Bronchial epithelial cell (primary cell): Measurements from ENCODE around the gene MRE11. TPM values are rescaled to one million over a fixed set of nuclear protein-coding genes. Genes with fewer than 3 reads are reported as not detected.
"Not testable (repeated sequence)": the region's sequence is repeated elsewhere in the genome, so short reads cannot be mapped to it uniquely, and the experiment has no call there.

ENCODE experiments used
- DNase-seq: peaks from one replicate; pipeline ENCODE4 v3.0.0-alpha.2; 2010; ENCODE audit warnings: low read depth
- FAIRE-seq: peaks from 2 replicates; lab custom pipeline; 2011; peaks lifted over from hg19 to GRCh38; lab: Jason Lieb, UNC
- H3K27me3 ChIP-seq: 2 replicates; pipeline ENCODE4 v1.5.1; 2011; ENCODE audit warnings: low read length; ENCODE audit not compliant: control insufficient read depth, insufficient read depth
- H3K36me3 ChIP-seq: 2 replicates; pipeline ENCODE4 v1.5.1; 2011; ENCODE audit warnings: low read length; ENCODE audit not compliant: control insufficient read depth, insufficient read depth
- H3K4me3 ChIP-seq: 2 replicates; pipeline ENCODE4 v1.5.1; 2011; ENCODE audit warnings: mild to moderate bottlenecking, low read depth, low read length, control low read depth
- CTCF ChIP-seq: IDR thresholded peaks from 2 replicates; pipeline ENCODE4 v1.5.1; 2011; ENCODE audit warnings: mild to moderate bottlenecking, moderate library complexity, low read length, control low read depth, inconsistent platforms; ENCODE audit not compliant: insufficient read depth, severe bottlenecking
- total RNA-seq: library from RNA; depleted of rRNA; stranded (reverse); fragments of >200 nt; gene quantifications from 2 replicates; pipeline ENCODE4 v1.2.1, GENCODE V29; 2014

Gene MRE11
- total RNA-seq, 1 donor from 2014 or later: 9.7 TPM

GRCh38 chr11:94513091-94513490, 19.4 kb upstream of the MRE11 start:
- no peak for FAIRE-seq
- Histone ChIP-seq H3K4me3 (no peak overlapping the region), H3K27me3 (no peaks in the 10 kb centered on the region), H3K36me3 (no peaks in the 10 kb centered on the region)
- peak; percentile 77 for DNase-seq
- TF ChIP-seq CTCF: no peak

GRCh38 chr11:94511932-94512781, 18.5 kb upstream of the MRE11 start, which contains the start of gene C11orf97:
Gene C11orf97 (plus strand): TSS chr11:94512461. CDS start chr11:94512529, 68 bp downstream.
- DNase-seq (no peak), FAIRE-seq (no peak)
- H3K36me3 ChIP-seq: no peaks in the 10 kb centered on the region
- H3K27me3 ChIP-seq: no peaks in the 10 kb centered on the region
- peak within 1 kb of the TSS; percentile 37 for H3K4me3 ChIP-seq
- TF ChIP-seq CTCF: no peak

DNA sequence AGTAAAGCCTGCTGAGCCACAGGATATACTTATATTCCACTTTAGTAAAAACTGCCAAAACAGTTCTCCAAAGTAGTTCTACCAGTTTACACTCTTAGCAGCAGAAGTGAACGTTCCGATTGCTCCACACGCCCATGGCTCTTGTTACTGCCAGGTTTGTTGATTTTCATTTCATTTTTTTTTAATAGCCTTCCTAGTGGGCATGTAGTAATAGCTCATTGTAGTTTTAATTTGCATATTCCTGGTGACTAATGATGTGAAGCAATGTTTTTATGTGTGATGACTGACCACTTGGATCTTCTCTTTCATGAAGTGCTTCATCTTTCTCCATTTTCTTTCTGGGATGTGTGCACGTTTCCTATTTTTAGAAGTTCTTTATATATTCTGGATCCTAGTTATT, 13.8 kb upstream of the MRE11 start:
- TF ChIP-seq CTCF: no peak
- DNase-seq: peak; percentile 83
- Histone ChIP-seq H3K27me3 (no peaks in the 10 kb centered on the region), H3K36me3 (no peaks in the 10 kb centered on the region), H3K4me3 (no peak overlapping the region)
- no peak for FAIRE-seq

- H3K36me3 ChIP-seq, DNase-seq, FAIRE-seq, H3K27me3 ChIP-seq, H3K4me3 ChIP-seq: not testable (repeated sequence)
Measured at GRCh38 chr11:94506513-94506912, 12.9 kb upstream of the MRE11 start.

- no peaks in the 10 kb centered on the region for H3K27me3 ChIP-seq
- peaks cover 2% of the 10 kb centered on the region for H3K36me3 ChIP-seq
- H3K4me3 ChIP-seq: no peak overlapping the region
- FAIRE-seq: no peak
- DNase-seq: peak; percentile 69
- peak; percentile 40 for TF ChIP-seq CTCF
Measured at GRCh38 chr11:94504689-94505293, 11.1 kb upstream of the MRE11 start.

DNA sequence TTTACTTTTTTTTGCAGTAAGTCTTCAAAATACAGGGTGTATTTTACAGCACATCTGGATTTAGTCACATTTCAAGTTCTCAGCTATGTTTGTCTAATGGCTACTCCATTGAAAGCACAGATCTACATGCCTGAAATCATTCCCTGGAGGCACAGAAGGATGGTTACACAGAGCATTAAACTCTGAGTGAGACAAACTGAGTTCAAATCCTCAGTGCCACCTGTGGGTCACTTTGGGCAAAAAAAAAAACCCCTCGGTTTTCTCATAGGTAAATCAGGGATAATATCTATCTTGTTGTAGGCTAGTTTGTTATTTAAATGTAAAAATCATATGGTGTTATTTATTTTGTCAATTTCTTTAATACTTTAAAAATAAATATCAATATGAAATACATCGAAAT, 7.9 kb upstream of the MRE11 start:
- no peak overlapping the region for H3K4me3 ChIP-seq
- TF ChIP-seq CTCF: no peak
- FAIRE-seq (no peak), DNase-seq (no peak)
- H3K36me3 ChIP-seq: peaks cover 7% of the 10 kb centered on the region
- H3K27me3 ChIP-seq: no peaks in the 10 kb centered on the region
